Adrenal gland (tissue), 12 donors: ENCODE results near the gene TULP1. TPM values are rescaled to one million over a fixed set of nuclear protein-coding genes. Genes with fewer than 3 reads are reported as not detected.

Experiments used
- DNase-seq, 7 donors: peaks; one replicate each; pipeline ENCODE4 v3.0.0-alpha.2; 2019 to 2020
- H3K27ac ChIP-seq, 5 donors: fragments of 200-600 bp; sonication (generic) in 4 of 5; 1 replicate in 3 of 5; 2 replicates in 2 of 5; pipeline versions ENCODE4 v1.5.1 to v1.8.0; 2016 to 2020; ENCODE audit warnings: mild to moderate bottlenecking in 1 of 5
- H3K27me3 ChIP-seq: fragments of 200-600 bp; 2 replicates; pipeline ENCODE4 v1.8.0; 2021
- H3K36me3 ChIP-seq, 2 donors: fragments of 200-600 bp; replicated peaks in 1 of 2; 1 replicate in 1 of 2; 2 replicates in 1 of 2; pipeline versions ENCODE4 v1.5.1 to v1.8.0; 2018 to 2022
- H3K4me1 ChIP-seq, 2 donors: fragments of 200-600 bp; replicated peaks in 1 of 2; 1 replicate in 1 of 2; 2 replicates in 1 of 2; pipeline versions ENCODE4 v1.5.1 to v1.8.0; 2018 to 2021
- H3K4me3 ChIP-seq, 4 donors: fragments of 200-600 bp; sonication (generic) in 3 of 4; one replicate each; pipeline ENCODE4 v1.5.1; 2016 to 2018
- H3K9me3 ChIP-seq, 3 donors: fragments of 200-600 bp; sonication (generic) in 1 of 3; replicated peaks in 1 of 3; 1 replicate in 2 of 3; 2 replicates in 1 of 3; pipeline versions ENCODE4 v1.5.1 to v1.8.0; 2016 to 2021
- CTCF ChIP-seq, 6 experiments: fragments of 450-650 bp in 4 of 6; fragments of 200-600 bp in 2 of 6; sonication (generic) in 1 of 6; IDR thresholded peaks; 1 replicate in 5 of 6; 2 replicates in 1 of 6; pipeline versions ENCODE4 v1.5.1 to v1.8.0; 2016 to 2021; ENCODE audit warnings: antibody characterized with exemption in 6 of 6, mild to moderate bottlenecking in 2 of 6, moderate library complexity in 1 of 6
- POLR2A ChIP-seq, 2 donors: fragments of 450-650 bp; IDR thresholded peaks; one replicate each; pipeline ENCODE4 v1.6.1; 2017; ENCODE audit warnings: antibody characterized with exemption in 2 of 2, mild to moderate bottlenecking in 2 of 2, moderate library complexity in 1 of 2
- WGBS, 4 donors: extraction: QIAGEN DNeasy Blood & Tissue Kit in 2 of 4; methylation state at CpG; one replicate each; pipeline versions ENCODE4 v1.1.5 to v1.1.7; 2013 to 2017; 5-methylcytosine and 5-hydroxymethylcytosine counted together
- intact Hi-C, 2 donors: fragments of 100-400 bp; cut with DNase I; formaldehyde crosslinking; loops; one replicate each; pipeline versions ENCODE4 v1.14.1 to v1.15.0; 2022 to 2023
- polyA plus RNA-seq, 3 donors: library from polyadenylated mRNA; stranded (reverse); fragments of 200-250 nt in 2 of 3; fragments of 350-450 nt in 1 of 3; fragmentation: Illumina TruSeq in 1 of 3; extraction: RNeasy Lipid Tissue Mini Kit (QIAGEN cat#74804) in 1 of 3; gene quantifications; one replicate each; pipeline ENCODE4 v1.2.3, GENCODE V29; 2013 to 2014
- total RNA-seq, 9 donors: library from RNA; depleted of rRNA in 4 of 9; stranded (reverse); fragments of >200 nt in 4 of 9; fragments of 120-200 nt in 1 of 9; fragmentation: NEBNext Ultra II Directional in 1 of 9; extraction: Animal tissue kit (Norgen Biotek cat#: 25700) in 1 of 9; gene quantifications; one replicate each; pipeline versions ENCODE4 v1.1.0 to v1.2.4, GENCODE V29; 2013 to 2023
- donor health status: healthy with polysubstance abuse.
- donor health status: Bipolar disorder and iron deficiency.
- donor health status: DM: yes; HTN: yes; CAD: no.
- donor health status: DM: no; HTN: no; CAD: no.
- donor health status: DM: no; HTN: no; CAD: no.
- donor health status: DM: yes; HTN: yes; CAD: no.

TULP1 gene
- total and polyA plus RNA-seq, 12 donors, result 0.06 to 0.80 (median 0.07) TPM; not detected in 9

DNA sequence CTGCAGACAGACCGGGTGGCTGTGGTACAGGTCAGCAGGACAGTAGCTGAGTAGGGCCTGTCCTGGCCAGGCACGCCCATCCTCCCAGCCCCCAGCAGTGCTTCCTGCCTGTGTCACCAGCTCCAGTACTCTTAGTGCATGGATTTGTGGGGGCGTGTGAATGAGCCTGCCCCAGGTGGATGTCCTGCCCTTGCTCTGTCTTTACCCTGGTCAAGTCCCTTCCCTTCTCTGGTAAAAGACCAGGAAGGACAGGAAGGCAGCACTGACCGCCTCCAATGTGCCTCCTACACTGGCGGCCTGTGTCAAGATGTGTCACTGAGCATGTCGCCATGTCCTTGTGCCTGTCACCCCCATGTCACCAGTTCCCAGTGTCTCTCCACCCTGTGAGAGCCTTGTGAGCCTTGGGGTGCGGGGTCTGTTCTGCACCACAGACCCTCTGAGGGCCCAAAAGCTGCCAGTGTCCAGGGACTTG is 27.7 kb downstream of the TULP1 start:
- Histone ChIP-seq H3K9me3 (no peaks in the 10 kb centered on the region), H3K27ac (peak overlapping the region in 2 of 5 donors; percentile 30 to 73), H3K4me3 (no peak overlapping the region), H3K4me1 (peaks cover 8 to 20% of the 10 kb centered on the region in 2 donors), H3K36me3 (no peaks in the 10 kb centered on the region), H3K27me3 (no peaks in the 10 kb centered on the region)
- TF ChIP-seq CTCF (IDR thresholded peaks at IDR 0.05) (no peak), POLR2A (IDR thresholded peaks at IDR 0.05) (no peak)
- intact Hi-C loops, result no loop called here
- WGBS, 4 donors, result 88 to 93% (median 90%) methylated on average over 2 to 7 of the region's 7 CpGs
- DNase-seq, result no peak

- intact Hi-C loops, result no loop called here
- no peak for DNase-seq
- Histone ChIP-seq H3K36me3 (no peaks in the 10 kb centered on the region), H3K4me3 (no peak overlapping the region), H3K27ac (no peak overlapping the region), H3K27me3 (no peaks in the 10 kb centered on the region), H3K9me3 (no peaks in the 10 kb centered on the region), H3K4me1 (peaks cover 8 to 17% of the 10 kb centered on the region in 2 donors)
- no peak for TF ChIP-seq CTCF (IDR thresholded peaks at IDR 0.05)
- no peak for TF ChIP-seq POLR2A (IDR thresholded peaks at IDR 0.05)
- WGBS, 4 donors, result 84 to 88% (median 87%) methylated on average over 13 of the region's 13 CpGs
These were observed 28.6 kb downstream of the TULP1 start for GRCh38 chr6:35483893-35484645.

DNA sequence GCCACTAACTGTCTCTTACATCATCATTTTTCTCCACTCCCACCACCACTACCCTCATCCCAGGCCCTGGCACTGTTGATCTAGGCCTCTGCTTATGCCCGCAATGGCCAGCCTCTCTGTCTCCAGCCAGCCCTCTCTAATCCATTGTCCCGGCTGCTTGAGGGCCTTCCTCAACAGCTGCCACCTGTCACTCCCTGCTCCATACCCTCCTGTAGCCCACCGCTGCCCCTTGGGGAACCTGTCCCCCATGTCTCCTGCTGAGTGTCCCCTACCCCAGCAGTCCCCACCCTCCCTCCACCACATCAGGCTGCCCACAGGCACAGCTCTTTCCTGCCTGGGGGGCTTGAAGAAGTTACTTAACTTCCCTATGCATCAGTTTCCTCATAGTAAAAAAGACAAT is 29.2 kb downstream of the TULP1 start:
- no peak for TF ChIP-seq POLR2A (IDR thresholded peaks at IDR 0.05)
- TF ChIP-seq CTCF (IDR thresholded peaks at IDR 0.05), result no peak
- no peak overlapping the region for H3K27ac ChIP-seq

DNA sequence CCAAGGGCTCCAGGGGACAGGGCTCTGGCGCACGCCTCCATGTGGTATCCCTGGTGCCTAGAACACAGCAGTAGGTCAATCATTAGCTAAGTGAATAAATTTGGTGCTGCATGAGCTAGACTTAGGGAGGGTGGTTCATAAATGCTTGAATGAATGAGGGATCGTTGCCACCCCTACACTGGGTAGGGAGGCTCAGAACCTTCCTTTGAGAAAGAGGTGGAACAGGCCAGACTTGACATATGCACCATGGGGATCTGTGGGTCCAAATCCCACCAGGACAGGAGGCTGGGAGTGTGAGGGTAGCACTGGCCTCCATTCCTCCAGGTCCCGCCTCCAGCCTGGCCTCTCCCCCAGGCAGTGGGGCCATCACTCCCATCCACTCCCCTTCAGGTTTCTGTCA is 29.6 kb downstream of the TULP1 start:
- DNase-seq, result no peak
- no peaks in the 10 kb centered on the region for H3K36me3 ChIP-seq
- no peak overlapping the region for H3K27ac ChIP-seq
- no peaks in the 10 kb centered on the region for H3K27me3 ChIP-seq
- H3K9me3 ChIP-seq, result no peaks in the 10 kb centered on the region
- intact Hi-C loops, result no loop called here
- WGBS, 4 donors, result 96 to 100% (median 99%) methylated on average over 3 to 4 of the region's 4 CpGs
- no peak overlapping the region for H3K4me3 ChIP-seq
- H3K4me1 ChIP-seq, result peaks cover 8 to 16% of the 10 kb centered on the region in 2 donors
- TF ChIP-seq POLR2A (IDR thresholded peaks at IDR 0.05) (no peak), CTCF (IDR thresholded peaks at IDR 0.05) (no peak)

More for the DNA sequence above, 29.2 kb downstream of the TULP1 start:
- WGBS, 4 donors, result 83 to 98% (median 93%) methylated on average over 3 of the region's 3 CpGs
- peaks cover 8 to 17% of the 10 kb centered on the region in 2 donors for H3K4me1 ChIP-seq
- no peaks in the 10 kb centered on the region for H3K9me3 ChIP-seq
- intact Hi-C loops, result no loop called here
- H3K4me3 ChIP-seq, result no peak overlapping the region
- no peaks in the 10 kb centered on the region for H3K27me3 ChIP-seq
- DNase-seq, result no peak
- no peaks in the 10 kb centered on the region for H3K36me3 ChIP-seq
